Stimulated activated CD4-positive, alpha-beta T cell treated with anti-CD3 and anti-CD28 coated beads, Interleukin-4, amount 100 ng/mL, for 48 hours (primary cell): ENCODE data around the gene IQCN.
"Not testable (repeated sequence)": the region's sequence is repeated elsewhere in the genome, so short reads cannot be mapped to it uniquely, and the experiment has no call there.

ENCODE experiments used
- DNase-seq, 2 donors: peaks; one replicate each; pipeline ENCODE4 v3.0.0-alpha.2; 2020; ENCODE audit warnings: low read depth in 2 of 2

The IQCN gene

DNA sequence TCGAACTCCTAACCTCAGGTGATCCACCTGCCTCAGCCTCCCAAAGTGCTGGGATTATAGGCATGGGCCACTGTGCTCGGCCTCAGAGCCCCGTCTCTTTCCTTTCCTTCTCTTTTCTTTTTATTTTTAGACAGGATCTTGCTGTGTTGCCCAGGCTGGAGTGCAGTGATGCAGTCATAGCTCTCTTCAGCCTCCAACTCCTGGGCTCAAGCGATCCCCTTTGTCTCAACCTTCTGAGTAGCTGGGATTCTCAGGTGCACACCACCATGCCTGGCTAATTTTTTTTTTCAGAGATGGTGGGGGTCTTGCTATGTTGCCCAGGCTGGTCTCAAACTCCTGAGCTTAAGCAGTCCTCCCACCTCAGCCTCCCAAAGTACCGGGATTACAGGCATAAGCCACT lies 64.3 kb downstream of the IQCN start:
- not testable (repeated sequence) for DNase-seq

DNA sequence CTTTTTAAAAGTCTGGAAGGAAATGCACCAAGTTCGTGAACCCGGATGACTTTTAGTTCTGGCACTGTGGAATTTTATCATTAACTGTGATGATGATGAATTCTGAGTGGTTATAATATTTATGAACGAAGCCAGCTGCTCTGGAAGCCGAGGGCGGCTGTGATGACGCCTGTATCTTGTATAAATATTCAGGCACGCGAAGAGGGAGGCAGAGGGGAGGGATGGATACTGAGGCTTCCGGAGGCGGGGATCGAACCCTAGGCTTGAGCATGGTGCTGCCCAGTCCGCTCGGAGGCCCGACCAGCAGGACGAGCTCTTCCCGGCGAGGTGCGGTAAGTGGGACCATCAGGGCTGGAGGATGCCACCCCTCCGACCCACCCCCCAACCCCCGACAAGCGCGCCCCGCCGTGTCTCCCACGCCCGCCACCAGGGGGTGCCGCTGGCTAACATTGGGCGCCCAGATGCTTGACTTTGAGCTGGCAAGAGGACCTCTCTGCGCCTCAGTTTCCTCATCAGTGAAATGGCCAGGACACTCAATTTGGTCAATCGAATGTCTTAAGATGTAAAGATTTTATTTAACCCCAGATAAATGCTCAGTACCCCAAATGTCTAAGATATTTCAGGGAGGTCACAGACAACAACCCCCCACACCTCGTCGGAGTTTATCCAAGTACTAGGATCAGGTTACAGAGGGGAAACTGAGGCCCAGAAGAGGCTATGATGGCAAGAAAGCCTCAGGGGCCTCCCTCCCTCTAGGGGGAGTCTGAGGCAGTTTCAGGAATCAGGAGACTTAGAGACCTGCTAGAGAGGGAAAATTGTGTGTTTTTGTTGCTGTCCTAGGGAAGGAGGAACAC lies 65.9 kb downstream of the IQCN start:
- DNase-seq: peak in 1 of 2 donors; percentile 58
